ENCODE data around the gene IRX2. TPM values are rescaled to one million over a fixed set of nuclear protein-coding genes. Genes with fewer than 3 reads are reported as not detected.

IRX2 gene
- total RNA-seq, 1 donor from 2014 or later: 31.4 TPM

DNA sequence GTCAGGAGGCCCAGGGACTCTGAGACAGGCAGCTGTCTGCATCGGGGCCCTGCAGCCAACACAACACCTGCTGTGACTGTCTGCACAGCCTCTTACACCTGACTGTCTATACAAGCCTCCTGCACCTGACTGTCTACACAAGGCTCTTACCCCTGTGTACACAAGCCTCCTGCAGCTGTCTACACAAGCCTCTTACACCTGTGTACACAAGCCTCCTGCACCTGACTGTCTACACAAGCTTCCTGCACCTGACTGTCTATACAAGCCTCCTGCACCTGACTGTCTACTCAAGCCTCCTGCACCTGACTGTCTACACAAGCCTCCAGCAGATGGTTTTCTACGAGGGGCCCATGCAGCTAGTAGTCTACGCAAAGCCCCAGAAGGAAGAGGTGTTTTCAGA is 18.6 kb downstream of the IRX2 start:
- TF ChIP-seq, protein P1, sequence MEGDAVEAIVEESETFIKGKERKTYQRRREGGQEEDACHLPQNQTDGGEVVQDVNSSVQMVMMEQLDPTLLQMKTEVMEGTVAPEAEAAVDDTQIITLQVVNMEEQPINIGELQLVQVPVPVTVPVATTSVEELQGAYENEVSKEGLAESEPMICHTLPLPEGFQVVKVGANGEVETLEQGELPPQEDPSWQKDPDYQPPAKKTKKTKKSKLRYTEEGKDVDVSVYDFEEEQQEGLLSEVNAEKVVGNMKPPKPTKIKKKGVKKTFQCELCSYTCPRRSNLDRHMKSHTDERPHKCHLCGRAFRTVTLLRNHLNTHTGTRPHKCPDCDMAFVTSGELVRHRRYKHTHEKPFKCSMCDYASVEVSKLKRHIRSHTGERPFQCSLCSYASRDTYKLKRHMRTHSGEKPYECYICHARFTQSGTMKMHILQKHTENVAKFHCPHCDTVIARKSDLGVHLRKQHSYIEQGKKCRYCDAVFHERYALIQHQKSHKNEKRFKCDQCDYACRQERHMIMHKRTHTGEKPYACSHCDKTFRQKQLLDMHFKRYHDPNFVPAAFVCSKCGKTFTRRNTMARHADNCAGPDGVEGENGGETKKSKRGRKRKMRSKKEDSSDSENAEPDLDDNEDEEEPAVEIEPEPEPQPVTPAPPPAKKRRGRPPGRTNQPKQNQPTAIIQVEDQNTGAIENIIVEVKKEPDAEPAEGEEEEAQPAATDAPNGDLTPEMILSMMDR (conservative IDR thresholded peaks at IDR 0.05): no peak
- no peak overlapping the region for H3K27ac Mint-ChIP-seq
- peaks cover 58% of the 10 kb centered on the region for H3K27me3 Mint-ChIP-seq
- no peak overlapping the region for H3K4me3 Mint-ChIP-seq
- peaks cover 2% of the 10 kb centered on the region for H3K4me1 Mint-ChIP-seq (ENCODE audit: unreplicated experiment)
- DNase-seq (ENCODE audit: extremely low spot score, unreplicated experiment): no peak
- peaks cover 5% of the 10 kb centered on the region for H3K36me3 Mint-ChIP-seq
- no peaks in the 10 kb centered on the region for H3K9me3 Mint-ChIP-seq

DNA sequence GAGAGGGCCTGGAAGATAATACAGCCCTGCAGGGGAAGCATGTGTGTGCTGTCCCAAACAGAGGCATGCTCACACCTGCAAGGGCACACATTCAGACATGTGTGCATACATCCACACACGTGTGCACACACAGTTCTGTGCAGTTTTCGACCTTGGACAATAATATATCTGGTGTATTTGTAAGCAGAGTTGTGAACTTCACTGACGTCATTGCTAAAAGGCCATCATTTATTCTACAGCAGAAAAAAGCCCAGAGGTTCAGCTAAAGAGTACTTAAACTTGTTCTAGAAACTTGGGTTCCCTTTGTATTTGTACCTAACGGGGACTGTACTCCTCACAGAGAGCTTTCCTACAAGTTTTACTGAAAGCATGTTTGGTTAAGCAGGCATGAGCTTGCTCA is 19.5 kb downstream of the IRX2 start:
- Mint-ChIP-seq H3K27ac (no peak overlapping the region), H3K27me3 (peaks cover 53% of the 10 kb centered on the region), H3K4me3 (no peak overlapping the region), H3K9me3 (no peaks in the 10 kb centered on the region), H3K4me1 (ENCODE audit: unreplicated experiment) (peaks cover 6% of the 10 kb centered on the region), H3K36me3 (peaks cover 5% of the 10 kb centered on the region)
- no peak for DNase-seq (ENCODE audit: extremely low spot score, unreplicated experiment)
- TF ChIP-seq, protein P1 (conservative IDR thresholded peaks at IDR 0.05): no peak

- no peak for DNase-seq (ENCODE audit: extremely low spot score, unreplicated experiment)
- Mint-ChIP-seq H3K9me3 (no peaks in the 10 kb centered on the region), H3K4me3 (no peak overlapping the region), H3K27me3 (peaks cover 39% of the 10 kb centered on the region), H3K36me3 (no peaks in the 10 kb centered on the region), H3K27ac (no peak overlapping the region), H3K4me1 (ENCODE audit: unreplicated experiment) (peaks cover 6% of the 10 kb centered on the region)
- TF ChIP-seq, protein P1 (conservative IDR thresholded peaks at IDR 0.05): no peak
Observed at GRCh38 chr5:2729189-2729588, 22.3 kb downstream of the IRX2 start.

GRCh38 chr5:2727550-2727949 is 23.9 kb downstream of the IRX2 start:
- Mint-ChIP-seq H3K4me3 (no peak overlapping the region), H3K36me3 (no peaks in the 10 kb centered on the region), H3K27me3 (peaks cover 23% of the 10 kb centered on the region), H3K9me3 (no peaks in the 10 kb centered on the region), H3K27ac (no peak overlapping the region), H3K4me1 (ENCODE audit: unreplicated experiment) (peaks cover 6% of the 10 kb centered on the region)
- DNase-seq (ENCODE audit: extremely low spot score, unreplicated experiment): no peak
- TF ChIP-seq, protein P1 (conservative IDR thresholded peaks at IDR 0.05): no peak

DNA sequence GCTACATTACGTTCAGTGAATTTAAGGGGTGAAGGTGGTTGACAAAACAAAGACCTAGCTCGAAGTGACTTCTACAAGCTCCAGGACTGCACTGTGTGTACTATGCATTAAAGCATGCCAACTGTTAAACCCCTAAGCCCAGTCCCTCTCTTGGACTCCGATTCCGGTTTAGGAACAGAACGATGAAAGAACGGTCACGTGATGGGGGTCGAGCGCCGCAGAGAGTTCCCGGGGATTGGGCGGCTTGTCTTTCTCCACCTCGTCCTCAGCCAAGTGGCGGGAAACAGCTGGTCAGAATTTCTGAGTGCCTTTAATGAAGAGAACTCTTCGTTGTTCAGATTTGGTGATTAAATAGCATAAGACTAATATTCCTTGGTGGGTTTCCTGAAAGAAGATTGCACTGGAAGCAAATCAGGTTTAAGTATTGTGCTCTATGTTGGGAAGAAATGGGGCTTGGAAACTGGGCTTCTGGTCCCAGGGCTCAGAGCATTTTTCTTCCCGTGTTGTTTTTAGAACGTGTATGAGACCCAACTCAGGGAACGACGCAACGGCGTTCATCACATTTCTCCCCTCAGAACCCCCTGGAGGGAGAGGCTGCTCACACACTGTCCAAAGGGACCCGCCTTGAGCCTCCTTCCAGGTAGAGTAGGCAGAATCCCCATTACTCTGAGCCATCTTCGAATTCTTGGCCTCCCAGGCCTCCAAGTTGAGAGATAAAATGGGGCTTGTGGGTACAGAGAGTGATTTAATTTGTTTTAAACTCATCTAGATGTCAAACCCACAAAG is 25.3 kb downstream of the IRX2 start:
- TF ChIP-seq, protein P1 (conservative IDR thresholded peaks at IDR 0.05): no peak
- H3K9me3 Mint-ChIP-seq: no peaks in the 10 kb centered on the region
- DNase-seq (ENCODE audit: extremely low spot score, unreplicated experiment): no peak
- peaks cover 14% of the 10 kb centered on the region for H3K27me3 Mint-ChIP-seq
- no peak overlapping the region for H3K27ac Mint-ChIP-seq
- H3K4me1 Mint-ChIP-seq (ENCODE audit: unreplicated experiment): peaks cover 6% of the 10 kb centered on the region
- no peak overlapping the region for H3K4me3 Mint-ChIP-seq
- H3K36me3 Mint-ChIP-seq: no peaks in the 10 kb centered on the region
